ENCODE measurements around the gene SLC19A1.

Gene SLC19A1

GRCh38 chr21:45463871-45464270, 78.4 kb downstream of the SLC19A1 start:
- H3K9me3 ChIP-seq (ENCODE audit: control insufficient read depth, low read length): no peaks in the 10 kb centered on the region
- H3K36me3 ChIP-seq (ENCODE audit: control insufficient read depth, insufficient read depth, low read length): no peaks in the 10 kb centered on the region
- no peaks in the 10 kb centered on the region for H3K4me1 ChIP-seq
- H2AFZ ChIP-seq: no peak overlapping the region
- no peak overlapping the region for H3K4me3 ChIP-seq (ENCODE audit: low read depth, low read length)
- H3K9ac ChIP-seq: no peak overlapping the region
- H3K27ac ChIP-seq: no peak overlapping the region
- H3K79me2 ChIP-seq: no peaks in the 10 kb centered on the region
- no peak overlapping the region for H3K4me2 ChIP-seq (ENCODE audit: low read length)
- no peak for TF ChIP-seq CTCF (IDR thresholded peaks at IDR 0.05)
- H3K27me3 ChIP-seq (ENCODE audit: control insufficient read depth, insufficient read depth, low read length): no peaks in the 10 kb centered on the region

- Histone ChIP-seq H3K27me3 (ENCODE audit: control insufficient read depth, insufficient read depth, low read length) (no peaks in the 10 kb centered on the region), H3K4me2 (ENCODE audit: low read length) (no peak overlapping the region), H3K9me3 (ENCODE audit: control insufficient read depth, low read length) (no peaks in the 10 kb centered on the region), H3K27ac (no peak overlapping the region), H3K79me2 (no peaks in the 10 kb centered on the region), H3K4me1 (no peaks in the 10 kb centered on the region), H3K4me3 (ENCODE audit: low read depth, low read length) (no peak overlapping the region), H3K9ac (no peak overlapping the region), H2AFZ (no peak overlapping the region), H3K36me3 (ENCODE audit: control insufficient read depth, insufficient read depth, low read length) (no peaks in the 10 kb centered on the region)
- TF ChIP-seq CTCF (IDR thresholded peaks at IDR 0.05): no peak
Measured at GRCh38 chr21:45461806-45462341, 80.4 kb downstream of the SLC19A1 start.

- no peaks in the 10 kb centered on the region for H3K4me1 ChIP-seq
- no peak overlapping the region for H3K27ac ChIP-seq
- H3K36me3 ChIP-seq (ENCODE audit: control insufficient read depth, insufficient read depth, low read length): no peaks in the 10 kb centered on the region
- H3K4me2 ChIP-seq (ENCODE audit: low read length): no peak overlapping the region
- H3K4me3 ChIP-seq (ENCODE audit: low read depth, low read length): no peak overlapping the region
- TF ChIP-seq CTCF (IDR thresholded peaks at IDR 0.05): no peak
- H3K79me2 ChIP-seq: no peaks in the 10 kb centered on the region
- H2AFZ ChIP-seq: no peak overlapping the region
- H3K9me3 ChIP-seq (ENCODE audit: control insufficient read depth, low read length): no peaks in the 10 kb centered on the region
- H3K9ac ChIP-seq: no peak overlapping the region
- no peaks in the 10 kb centered on the region for H3K27me3 ChIP-seq (ENCODE audit: control insufficient read depth, insufficient read depth, low read length)
Measured at GRCh38 chr21:45461369-45461750, 80.9 kb downstream of the SLC19A1 start.

- no peak for TF ChIP-seq CTCF (IDR thresholded peaks at IDR 0.05)
- Histone ChIP-seq H2AFZ (no peak overlapping the region), H3K4me2 (ENCODE audit: low read length) (no peak overlapping the region), H3K4me3 (ENCODE audit: low read depth, low read length) (no peak overlapping the region), H3K4me1 (no peaks in the 10 kb centered on the region), H3K9ac (no peak overlapping the region), H3K27ac (no peak overlapping the region), H3K27me3 (ENCODE audit: control insufficient read depth, insufficient read depth, low read length) (no peaks in the 10 kb centered on the region), H3K79me2 (no peaks in the 10 kb centered on the region), H3K36me3 (ENCODE audit: control insufficient read depth, insufficient read depth, low read length) (no peaks in the 10 kb centered on the region), H3K9me3 (ENCODE audit: control insufficient read depth, low read length) (no peaks in the 10 kb centered on the region)
Measured at GRCh38 chr21:45460611-45461368, 81.5 kb downstream of the SLC19A1 start.
